ENCODE results near the gene FAM20A.

Gene FAM20A

DNA sequence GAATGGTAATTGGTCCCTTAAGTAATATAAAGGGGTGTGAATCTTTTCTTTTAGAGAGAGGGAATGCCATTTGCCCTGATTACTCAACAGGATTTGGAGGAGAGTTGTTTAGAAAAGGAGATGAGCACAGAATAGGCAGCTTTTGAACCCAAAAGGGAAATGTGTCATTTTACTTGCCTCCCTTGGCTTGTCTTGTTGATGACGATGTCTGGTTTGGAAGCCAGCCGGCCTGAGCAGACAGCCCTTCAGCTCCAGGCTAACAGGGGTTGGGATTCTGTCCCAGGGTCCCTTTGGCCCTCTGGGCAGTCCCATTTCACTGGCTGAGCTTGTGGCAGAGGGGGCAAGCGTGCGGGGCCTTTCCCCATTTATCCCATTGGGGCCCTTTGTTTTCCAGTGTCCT lies 111.2 kb downstream of the FAM20A start:
- DNase-seq = no peak
